ENCODE results near the gene ANKS1A.

DNA sequence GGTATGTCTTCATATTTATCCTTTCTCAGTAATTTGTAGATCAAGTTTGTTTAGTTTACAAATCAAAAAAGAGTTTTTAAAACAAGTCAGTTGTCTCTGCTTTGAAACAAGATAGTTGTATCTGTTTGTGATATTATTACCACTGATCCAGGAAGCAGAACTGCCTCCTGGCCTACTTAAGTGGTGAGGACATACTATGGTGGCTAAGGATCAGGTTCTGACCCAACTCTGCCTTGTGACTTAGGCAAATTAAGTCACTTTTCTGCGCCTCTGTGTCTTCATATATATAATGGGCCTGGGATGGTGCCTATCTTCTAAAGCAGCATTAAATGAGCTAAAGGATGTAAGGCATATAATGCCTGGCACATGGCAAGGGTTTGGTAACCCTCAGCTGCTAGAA is 8.7 kb downstream of the ANKS1A start:
- TF ChIP-seq CTCF (conservative IDR thresholded peaks at IDR 0.05 in 1 of 2, IDR thresholded peaks at IDR 0.05 in 1 of 2; ENCODE audit: extremely low read depth in 1 of 2, insufficient read depth in 1 of 2, low read depth in 1 of 2, low read length in 2 of 2) (no peak), EZH2 (IDR thresholded peaks at IDR 0.05; ENCODE audit: borderline replicate concordance, low read length) (no peak)

All from mammary epithelial cell (primary cell).